GM10248 (cell line): ENCODE results near the gene DKK1.
"Not testable (repeated sequence)": the region's sequence is repeated elsewhere in the genome, so short reads cannot be mapped to it uniquely, and the experiment has no call there.

Experiments used
- CTCF ChIA-PET: fragments of 300-600 bp; sonication (Branson Sonifier 250); formaldehyde crosslinking; extraction: SDS; loops from one replicate; lab custom pipeline; 2021; ENCODE audit warnings: antibody characterized with exemption; lab: Yijun Ruan, JAX
- POLR2A ChIA-PET: fragments of 350-650 bp; sonication (Branson Sonifier 250); formaldehyde crosslinking; extraction: SDS; loops from one replicate; lab custom pipeline; 2020; ENCODE audit warnings: antibody characterized with exemption; lab: Yijun Ruan, JAX
- DNase-seq: peaks from one replicate; pipeline ENCODE4 v3.0.0; 2012; ENCODE audit errors: extremely low spot score
- CTCF ChIP-seq: IDR thresholded peaks from 2 replicates; pipeline ENCODE4 v1.5.1; 2012; ENCODE audit warnings: mild to moderate bottlenecking, low read depth; ENCODE audit errors: extremely low read depth, missing control alignments, control extremely low read depth

Gene DKK1

GRCh38 chr10:52351914-52352330 is 37.8 kb downstream of the DKK1 start:
- ChIA-PET POLR2A (no interaction called here), CTCF (interaction anchor here (0.9 kb wide), 1 partner anchor 10 kb away, joined by 3 read pairs; no protein-coding TSS in a partner anchor)
- no peak for TF ChIP-seq CTCF
- DNase-seq = no peak

- POLR2A ChIA-PET = no interaction called here
These were observed 39.1 kb downstream of the DKK1 start for GRCh38 chr10:52353205-52353604.

GRCh38 chr10:52353960-52354394 is 39.9 kb downstream of the DKK1 start:
- TF ChIP-seq CTCF = no peak
- ChIA-PET CTCF (no interaction called here), POLR2A (no interaction called here)
- DNase-seq = no peak

More at GRCh38 chr10:52353205-52353604, 39.1 kb downstream of the DKK1 start:
- CTCF ChIA-PET = interaction anchor here (0.9 kb wide), 1 partner anchor 11 kb away, joined by 3 read pairs; no protein-coding TSS in a partner anchor
- no peak for TF ChIP-seq CTCF
- DNase-seq = no peak

GRCh38 chr10:52357971-52358370 is 43.9 kb downstream of the DKK1 start:
- CTCF ChIA-PET = no interaction called here
- TF ChIP-seq CTCF = no peak
- POLR2A ChIA-PET = no interaction called here
- DNase-seq = no peak

- ChIA-PET POLR2A (no interaction called here), CTCF (interaction anchor here (1.0 kb wide), 1 partner anchor 46 kb away, joined by 3 read pairs; no protein-coding TSS in a partner anchor)
- TF ChIP-seq CTCF = no peak
- DNase-seq = no peak
These were observed 45.4 kb downstream of the DKK1 start for GRCh38 chr10:52359441-52359840.

- DNase-seq, CTCF ChIA-PET, POLR2A ChIA-PET: not testable (repeated sequence)
These were observed 51.7 kb downstream of the DKK1 start for GRCh38 chr10:52365547-52366432.
